H1 (cell line): Measurements from ENCODE around the gene SNX2. TPM values are rescaled to one million over a fixed set of nuclear protein-coding genes. Genes with fewer than 3 reads are reported as not detected.

ENCODE experiments used
- CTCF ChIA-PET: fragments of 300-600 bp; sonication (Branson Sonifier 250); formaldehyde crosslinking; loops from one replicate; lab custom pipeline; 2021; ENCODE audit not compliant: partially characterized antibody; lab: Charles Lee
- POLR2A ChIA-PET: fragments of 300-600 bp; sonication (Branson Sonifier 250); formaldehyde crosslinking; loops from one replicate; lab custom pipeline; 2021; ENCODE audit warnings: inconsistent platforms; ENCODE audit not compliant: partially characterized antibody; lab: Charles Lee
- DNase-seq, 2 experiments: peaks; one replicate each; pipeline versions ENCODE4 v3.0.0 to v3.0.0-alpha.2; 2010 to 2022; ENCODE audit warnings: low spot score in 2 of 2, low read depth in 1 of 2, mixed read lengths in 1 of 2
- FAIRE-seq: peaks from 2 replicates; lab custom pipeline; 2011; peaks lifted over from hg19 to GRCh38; lab: Jason Lieb, UNC
- H2AFZ ChIP-seq: 2 replicates; pipeline ENCODE4 v1.8.1; 2012; ENCODE audit warnings: low read length, inconsistent platforms
- H2AK5ac ChIP-seq: 2 replicates; pipeline ENCODE4 v1.6.1; 2013; ENCODE audit warnings: low read depth, low read length
- H2BK120ac ChIP-seq: replicated peaks from 2 replicates; pipeline ENCODE3; 2013; ENCODE audit warnings: low read depth, low read length, inconsistent platforms
- H2BK12ac ChIP-seq: 2 replicates; pipeline ENCODE4 v1.6.1; 2013; ENCODE audit warnings: low read depth, low read length
- H2BK15ac ChIP-seq: 2 replicates; pipeline ENCODE4 v1.6.1; 2013; ENCODE audit warnings: low read length
- H2BK20ac ChIP-seq: 2 replicates; pipeline ENCODE4 v1.6.1; 2013; ENCODE audit warnings: low read length
- H2BK5ac ChIP-seq: 2 replicates; pipeline ENCODE4 v1.6.1; 2013; ENCODE audit warnings: low read depth, low read length
- H3K14ac ChIP-seq: 2 replicates; pipeline ENCODE4 v1.6.1; 2013; ENCODE audit warnings: inconsistent platforms; ENCODE audit not compliant: insufficient read length
- H3K18ac ChIP-seq: 2 replicates; pipeline ENCODE4 v1.6.1; 2013; ENCODE audit warnings: low read length; ENCODE audit errors: extremely low read depth
- H3K23ac ChIP-seq: 2 replicates; pipeline ENCODE4 v1.6.1; 2013; ENCODE audit warnings: inconsistent platforms; ENCODE audit not compliant: insufficient read length
- H3K23me2 ChIP-seq: 2 replicates; pipeline ENCODE4 v1.6.1; 2013; ENCODE audit warnings: low read depth, low read length
- H3K27ac ChIP-seq: 2 replicates; pipeline ENCODE4 v1.6.1; 2011; ENCODE audit warnings: low read depth, low read length, inconsistent platforms
- H3K27me3 ChIP-seq, 4 experiments: replicated peaks in 1 of 4; 1 replicate in 1 of 4; 2 replicates in 3 of 4; pipeline versions ENCODE4 v1.6.1 to v1.8.1; 2011 to 2013; ENCODE audit warnings: low read length in 3 of 4, mild to moderate bottlenecking in 3 of 4, inconsistent platforms in 2 of 4, mixed read lengths in 2 of 4, moderate library complexity in 1 of 4; ENCODE audit not compliant: control insufficient read depth in 3 of 4, insufficient read depth in 3 of 4; ENCODE audit errors: extremely low read depth in 1 of 4
- H3K36me3 ChIP-seq, 4 experiments: 2 replicates each; pipeline versions ENCODE4 v1.6.1 to v1.8.1; 2011 to 2013; ENCODE audit warnings: mild to moderate bottlenecking in 4 of 4, low read length in 3 of 4, moderate library complexity in 2 of 4, control low read depth in 1 of 4, inconsistent platforms in 1 of 4; ENCODE audit not compliant: insufficient read depth in 4 of 4, control insufficient read depth in 2 of 4
- H3K4ac ChIP-seq: replicated peaks from 2 replicates; pipeline ENCODE3; 2013; ENCODE audit warnings: low read length, low read depth, mixed read lengths, inconsistent platforms; ENCODE audit not compliant: insufficient read length
- H3K4me1 ChIP-seq, 4 experiments: replicated peaks in 1 of 4; 1 replicate in 1 of 4; 2 replicates in 3 of 4; pipeline versions ENCODE4 v1.6.1 to v1.8.1; 2011 to 2013; ENCODE audit warnings: low read length in 3 of 4, inconsistent platforms in 2 of 4, mixed read lengths in 1 of 4; ENCODE audit not compliant: insufficient read depth in 4 of 4, control insufficient read depth in 3 of 4
- H3K4me2 ChIP-seq, 2 experiments: 2 replicates each; pipeline versions ENCODE4 v1.6.1 to v1.8.1; 2011 to 2013; ENCODE audit warnings: low read depth in 2 of 2, low read length in 2 of 2, control low read depth in 1 of 2, inconsistent platforms in 1 of 2, mild to moderate bottlenecking in 1 of 2; ENCODE audit not compliant: insufficient read depth in 1 of 2
- H3K4me3 ChIP-seq, 4 experiments: fragments of 200-600, 300-600 bp in 1 of 4; sonication (generic), shearing (Covaris generic), sonication (Bioruptor Twin) in 1 of 4; 2 replicates each; pipeline versions ENCODE4 v1.5.1 to v1.8.1; 2011 to 2016; ENCODE audit warnings: low read length in 4 of 4, low read depth in 3 of 4, control low read depth in 2 of 4, inconsistent platforms in 2 of 4, mild to moderate bottlenecking in 2 of 4, mixed read lengths in 1 of 4, moderate library complexity in 1 of 4; ENCODE audit not compliant: insufficient read depth in 2 of 4; ENCODE audit errors: extremely low read depth in 1 of 4
- H3K56ac ChIP-seq: replicated peaks from 2 replicates; pipeline ENCODE3; 2013; ENCODE audit warnings: low read depth, mild to moderate bottlenecking, mixed read lengths, low read length, inconsistent platforms; ENCODE audit not compliant: insufficient read length
- H3K79me1 ChIP-seq: 2 replicates; pipeline ENCODE4 v1.6.1; 2013; ENCODE audit warnings: low read depth, low read length, control low read depth
- H3K79me2 ChIP-seq, 2 experiments: 2 replicates each; pipeline versions ENCODE4 v1.6.1 to v1.8.1; 2012 to 2013; ENCODE audit warnings: low read length in 2 of 2, mild to moderate bottlenecking in 2 of 2, inconsistent platforms in 1 of 2; ENCODE audit not compliant: insufficient read depth in 2 of 2, control insufficient read depth in 1 of 2
- H3K9ac ChIP-seq, 4 experiments: replicated peaks in 1 of 4; 1 replicate in 1 of 4; 2 replicates in 3 of 4; pipeline versions ENCODE4 v1.6.1 to v1.8.1; 2011 to 2013; ENCODE audit warnings: low read depth in 3 of 4, low read length in 3 of 4, control low read depth in 2 of 4, mild to moderate bottlenecking in 2 of 4, moderate library complexity in 2 of 4, inconsistent platforms in 1 of 4; ENCODE audit errors: extremely low read depth in 1 of 4
- H3K9me3 ChIP-seq, 2 experiments: 2 replicates each; pipeline versions ENCODE4 v1.6.1 to v1.8.1; 2012 to 2013; ENCODE audit warnings: mild to moderate bottlenecking in 2 of 2, moderate library complexity in 2 of 2, control low read depth in 1 of 2, inconsistent platforms in 1 of 2, low read depth in 1 of 2, low read length in 1 of 2, mixed read lengths in 1 of 2; ENCODE audit not compliant: insufficient read depth in 2 of 2
- H4K20me1 ChIP-seq, 2 experiments: replicated peaks in 1 of 2; 2 replicates each; pipeline versions ENCODE3 to v1.8.1; 2011 to 2013; ENCODE audit warnings: inconsistent platforms in 2 of 2, low read length in 2 of 2, mild to moderate bottlenecking in 1 of 2; ENCODE audit not compliant: insufficient read depth in 2 of 2, control insufficient read depth in 1 of 2
- H4K5ac ChIP-seq: 2 replicates; pipeline ENCODE4 v1.6.1; 2013; ENCODE audit warnings: low read length, low read depth, mixed read lengths, inconsistent platforms; ENCODE audit not compliant: insufficient read length
- H4K8ac ChIP-seq: 2 replicates; pipeline ENCODE4 v1.8.0; 2013; ENCODE audit warnings: mild to moderate bottlenecking, moderate library complexity, low read length, inconsistent platforms; ENCODE audit not compliant: insufficient read depth; ENCODE audit errors: extremely low read depth
- H4K91ac ChIP-seq: replicated peaks from 2 replicates; pipeline ENCODE3; 2013; ENCODE audit warnings: low read length, mixed read lengths, inconsistent platforms; ENCODE audit not compliant: insufficient read length
- BACH1 ChIP-seq: IDR thresholded peaks from 2 replicates; pipeline ENCODE4 v1.6.1; 2012; ENCODE audit warnings: low read length, improper control_type of control experiment
- BCL11A ChIP-seq, 2 experiments: IDR thresholded peaks; one replicate each; pipeline ENCODE4 v1.6.1; 2011; ENCODE audit warnings: low read depth in 2 of 2, low read length in 2 of 2, mild to moderate bottlenecking in 2 of 2
- CBX5 ChIP-seq: fragments of 300-800, 300-1000 bp; sonication (generic); IDR thresholded peaks from 2 replicates; pipeline ENCODE4 v1.7.1; 2016; ENCODE audit warnings: antibody characterized with exemption, low read length, low read depth
- CHD1 ChIP-seq: IDR thresholded peaks from 2 replicates; pipeline ENCODE4 v1.6.1; 2012; ENCODE audit warnings: low read depth, low read length, improper control_type of control experiment
- HDAC2 ChIP-seq, 2 experiments: fragments of 300-600 bp in 1 of 2; sonication (generic) in 1 of 2; IDR thresholded peaks; 2 replicates each; pipeline ENCODE4 v1.6.1; 2011 to 2012; ENCODE audit warnings: low read depth in 2 of 2, low read length in 2 of 2, mild to moderate bottlenecking in 2 of 2, moderate library complexity in 2 of 2, borderline replicate concordance in 1 of 2, inconsistent platforms in 1 of 2
- JUN ChIP-seq: IDR thresholded peaks from 2 replicates; pipeline ENCODE4 v1.6.1; 2011; ENCODE audit warnings: low read depth, mild to moderate bottlenecking, improper control_type of control experiment, low read length
- POLR2A ChIP-seq, 2 experiments: IDR thresholded peaks; 1 replicate in 1 of 2; 2 replicates in 1 of 2; pipeline ENCODE4 v1.6.1; 2011; ENCODE audit warnings: low read depth in 2 of 2, low read length in 2 of 2, mild to moderate bottlenecking in 2 of 2; ENCODE audit errors: control extremely low read depth in 1 of 2
- SIX5 ChIP-seq: IDR thresholded peaks from 2 replicates; pipeline ENCODE4 v1.6.1; 2011; ENCODE audit warnings: mild to moderate bottlenecking, low read depth, low read length
- WGBS, 2 experiments: shearing (Covaris generic) in 1 of 2; methylation state at CpG; one replicate each; pipeline versions ENCODE4 v1.1.6 to v1.1.7; 2013 to 2015; ENCODE audit warnings: low lambda C conversion rate in 2 of 2, mixed read lengths in 2 of 2, inconsistent platforms in 1 of 2, low coverage in 1 of 2, missing lambda C conversion rate in 1 of 2; ENCODE audit not compliant: insufficient replicate concordance in 2 of 2, insufficient coverage in 1 of 2, insufficient read length in 1 of 2; ENCODE audit errors: extremely low coverage in 1 of 2, missing lambda C conversion rate in 1 of 2; 5-methylcytosine and 5-hydroxymethylcytosine counted together
- polyA plus RNA-seq, 7 experiments: library from polyadenylated mRNA; depleted of rRNA in 3 of 7; stranded (reverse) in 5 of 7; unstranded in 2 of 7; fragments of >200 nt in 5 of 7; fragments of 200-250 nt in 2 of 7; gene quantifications; 1 replicate in 5 of 7; 2 replicates in 1 of 7; 4 replicates in 1 of 7; pipeline versions ENCODE4 v1.2.1 to v1.2.3, GENCODE V29; 2011 to 2013; ENCODE audit warnings: missing spikeins in 2 of 7, mixed read lengths in 2 of 7
- total RNA-seq: library from RNA; stranded (reverse); fragmentation: NEBNext Ultra II Directional; extraction: Animal tissue kit (Norgen Biotek cat#: 25700); gene quantifications from 2 replicates; pipeline ENCODE4 v1.2.1, GENCODE V29; 2021

The SNX2 gene
- total and polyA plus RNA-seq, 2 of the 8 experiments (the other 6 are each of a cell fraction or from before 2014, with no cell fraction given), result 51.0 to 61.2 TPM

- Histone ChIP-seq H2BK5ac (no peak overlapping the region), H3K79me2 (no peaks in the 10 kb centered on the region), H4K5ac (no peak overlapping the region), H3K4me2 (no peak overlapping the region), H3K14ac (no peak overlapping the region), H2AFZ (0 out of 2 replicates have a peak overlapping the region, but pooled peaks have one; percentile 20), H2AK5ac (no peak overlapping the region), H3K23ac (no peak overlapping the region), H3K4me1 (peaks cover 0 to 6% (median 1%) of the 10 kb centered on the region in 4 experiments; a peak in 1 of 7 replicates), H4K8ac (no peak overlapping the region), H3K56ac (no peak overlapping the region), H3K27me3 (no peaks in the 10 kb centered on the region), H2BK12ac (no peak overlapping the region), H3K9me3 (no peaks in the 10 kb centered on the region), H3K79me1 (no peaks in the 10 kb centered on the region), H3K9ac (no peak overlapping the region), H3K36me3 (no peaks in the 10 kb centered on the region), H4K91ac (no peak overlapping the region), H2BK120ac (no peak overlapping the region), H3K4ac (no peak overlapping the region), H3K27ac (no peak overlapping the region), H2BK15ac (no peak overlapping the region), H2BK20ac (no peak overlapping the region), H3K4me3 (no peak overlapping the region), H3K23me2 (no peaks in the 10 kb centered on the region), H4K20me1 (no peaks in the 10 kb centered on the region), H3K18ac (no peak overlapping the region)
- TF ChIP-seq CHD1 (no peak), POLR2A (IDR thresholded peaks at IDR 0.05; ENCODE audit: control extremely low read depth in 1 of 2, low read depth in 2 of 2, low read length in 2 of 2) (no peak), BCL11A (IDR thresholded peaks at IDR 0.05; ENCODE audit: low read depth in 2 of 2, low read length in 2 of 2) (no peak), JUN (no peak), BACH1 (no peak), HDAC2 (IDR thresholded peaks at IDR 0.05; ENCODE audit: borderline replicate concordance in 1 of 2, low read depth in 2 of 2, low read length in 2 of 2) (no peak), SIX5 (no peak), CBX5 (no peak)
- FAIRE-seq (no peak), DNase-seq (no peak)
- ChIA-PET CTCF (interaction anchor here (0.8 to 1.3 kb wide), 2 partner anchors 20 to 51 kb away, joined by 3 to 5 read pairs; no protein-coding TSS in a partner anchor), POLR2A (no interaction called here)
- 94% methylated on average over 2 of the region's 2 CpGs; no CpG with 5 or more reads in 1 of the 2 experiments for WGBS, 2 experiments
These were observed 19.1 kb upstream of the SNX2 start for GRCh38 chr5:122755783-122756182.
